Measurements from ENCODE around the gene GPR149. TPM values are rescaled to one million over a fixed set of nuclear protein-coding genes. Genes with fewer than 3 reads are reported as not detected.
"Not testable (repeated sequence)": the region's sequence is repeated elsewhere in the genome, so short reads cannot be mapped to it uniquely, and the experiment has no call there.

The GPR149 gene
- total RNA-seq, 1 experiment from 2014 or later = not detected

DNA sequence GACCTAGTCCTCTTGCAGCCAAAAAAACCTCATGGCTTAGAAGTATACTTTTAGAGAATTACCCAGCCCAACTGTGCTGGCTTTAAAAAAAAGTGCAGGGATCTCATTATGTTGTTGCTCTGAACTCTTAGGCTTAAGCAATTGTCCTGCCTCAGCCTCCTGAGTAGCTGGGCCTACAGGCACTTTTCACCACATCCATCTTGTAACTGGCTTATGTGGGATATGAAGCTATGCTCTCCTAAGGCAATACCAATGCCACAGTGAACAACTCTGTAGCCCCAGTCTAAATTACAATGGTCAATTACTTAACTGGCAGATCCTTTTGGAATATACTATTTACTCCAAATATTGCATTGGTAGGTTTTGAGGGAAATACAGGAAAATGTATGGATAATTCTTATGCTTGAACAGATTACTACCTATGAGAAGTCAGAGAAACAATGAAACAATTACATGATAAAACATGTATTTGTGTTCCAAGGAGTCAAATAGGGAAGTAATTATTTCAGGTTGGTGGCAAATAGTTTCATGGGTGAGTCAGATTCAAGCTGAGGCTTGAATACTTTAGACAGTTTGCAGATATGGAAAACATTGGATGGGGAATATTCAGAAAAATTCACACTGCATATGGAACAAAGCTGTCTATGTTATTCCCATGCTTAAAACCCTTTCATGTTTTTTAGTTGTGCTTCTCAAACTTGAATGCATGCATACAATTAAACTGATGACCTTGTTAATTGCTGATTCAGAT is 34.6 kb upstream of the GPR149 start:
- no peaks in the 10 kb centered on the region for H3K36me3 Mint-ChIP-seq (ENCODE audit: insufficient read depth, unreplicated experiment)
- H3K4me3 Mint-ChIP-seq (ENCODE audit: low read depth, unreplicated experiment) = no peak overlapping the region
- H3K27ac Mint-ChIP-seq (ENCODE audit: unreplicated experiment) = no peak overlapping the region
- no peak for DNase-seq
- H3K27me3 Mint-ChIP-seq (ENCODE audit: unreplicated experiment) = no peaks in the 10 kb centered on the region
- no TSS peak for BruUV-seq (replicated peaks)
- H3K9me3 Mint-ChIP-seq (ENCODE audit: low read depth, unreplicated experiment) = no peaks in the 10 kb centered on the region
- CTCF ChIA-PET = no interaction called here
- intact Hi-C loops (cut with micrococcal nuclease; ENCODE audit: unreplicated experiment) = no loop called here
- no peaks in the 10 kb centered on the region for H3K4me1 Mint-ChIP-seq (ENCODE audit: low read depth, unreplicated experiment)
- TF ChIP-seq, protein P1, sequence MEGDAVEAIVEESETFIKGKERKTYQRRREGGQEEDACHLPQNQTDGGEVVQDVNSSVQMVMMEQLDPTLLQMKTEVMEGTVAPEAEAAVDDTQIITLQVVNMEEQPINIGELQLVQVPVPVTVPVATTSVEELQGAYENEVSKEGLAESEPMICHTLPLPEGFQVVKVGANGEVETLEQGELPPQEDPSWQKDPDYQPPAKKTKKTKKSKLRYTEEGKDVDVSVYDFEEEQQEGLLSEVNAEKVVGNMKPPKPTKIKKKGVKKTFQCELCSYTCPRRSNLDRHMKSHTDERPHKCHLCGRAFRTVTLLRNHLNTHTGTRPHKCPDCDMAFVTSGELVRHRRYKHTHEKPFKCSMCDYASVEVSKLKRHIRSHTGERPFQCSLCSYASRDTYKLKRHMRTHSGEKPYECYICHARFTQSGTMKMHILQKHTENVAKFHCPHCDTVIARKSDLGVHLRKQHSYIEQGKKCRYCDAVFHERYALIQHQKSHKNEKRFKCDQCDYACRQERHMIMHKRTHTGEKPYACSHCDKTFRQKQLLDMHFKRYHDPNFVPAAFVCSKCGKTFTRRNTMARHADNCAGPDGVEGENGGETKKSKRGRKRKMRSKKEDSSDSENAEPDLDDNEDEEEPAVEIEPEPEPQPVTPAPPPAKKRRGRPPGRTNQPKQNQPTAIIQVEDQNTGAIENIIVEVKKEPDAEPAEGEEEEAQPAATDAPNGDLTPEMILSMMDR (IDR thresholded peaks at IDR 0.05; ENCODE audit: unreplicated experiment) = no peak

DNA sequence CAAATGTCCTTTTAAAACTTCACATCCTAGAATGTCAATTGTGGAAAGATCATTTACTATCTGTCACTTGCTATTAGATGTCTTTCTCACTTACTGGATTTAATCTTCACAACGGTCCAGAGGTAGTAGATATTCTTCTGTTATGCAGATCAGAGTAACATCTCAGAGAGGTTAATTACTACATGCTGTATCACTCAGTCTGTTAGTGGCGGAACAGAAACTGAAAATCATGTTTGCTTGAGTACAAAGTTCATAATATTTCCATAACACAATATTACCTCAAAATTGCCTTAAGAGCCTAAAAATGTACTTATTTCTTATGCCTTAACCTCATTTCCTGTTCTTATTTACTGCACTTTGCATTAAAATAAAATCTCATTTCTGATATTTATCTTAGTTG is 28.6 kb upstream of the GPR149 start:
- intact Hi-C loops (cut with micrococcal nuclease; ENCODE audit: unreplicated experiment) = no loop called here
- no peak overlapping the region for H3K4me3 Mint-ChIP-seq (ENCODE audit: low read depth, unreplicated experiment)
- DNase-seq = no peak
- no peak overlapping the region for H3K27ac Mint-ChIP-seq (ENCODE audit: unreplicated experiment)
- no peaks in the 10 kb centered on the region for H3K27me3 Mint-ChIP-seq (ENCODE audit: unreplicated experiment)
- TF ChIP-seq, protein P1 (IDR thresholded peaks at IDR 0.05; ENCODE audit: unreplicated experiment) = no peak
- CTCF ChIA-PET = no interaction called here
- BruUV-seq (replicated peaks) = no TSS peak
- no peaks in the 10 kb centered on the region for H3K9me3 Mint-ChIP-seq (ENCODE audit: low read depth, unreplicated experiment)
- H3K36me3 Mint-ChIP-seq (ENCODE audit: insufficient read depth, unreplicated experiment) = no peaks in the 10 kb centered on the region
- no peaks in the 10 kb centered on the region for H3K4me1 Mint-ChIP-seq (ENCODE audit: low read depth, unreplicated experiment)

DNA sequence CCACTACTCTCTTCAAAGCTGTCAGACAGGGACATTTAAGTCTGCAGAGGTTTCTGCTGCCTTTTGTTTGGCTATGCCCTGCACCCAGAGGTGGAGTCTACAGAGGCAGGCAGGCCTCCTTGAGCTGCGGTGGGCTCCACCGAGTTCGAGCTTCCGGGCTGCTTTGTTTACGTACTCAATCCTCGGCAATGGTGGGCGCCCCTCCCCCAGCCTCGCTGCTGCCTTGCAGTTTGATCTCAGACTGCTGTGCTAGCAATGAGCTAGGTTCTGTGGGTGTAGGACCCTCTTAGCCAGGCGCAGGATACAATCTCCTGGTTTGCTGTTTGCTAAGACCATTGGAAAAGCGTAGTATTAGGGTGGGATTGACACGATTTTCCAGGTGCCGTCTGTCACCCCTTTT is 9.1 kb upstream of the GPR149 start:
- BruUV-seq (replicated peaks); H3K27ac Mint-ChIP-seq (ENCODE audit: unreplicated experiment); H3K4me3 Mint-ChIP-seq (ENCODE audit: low read depth, unreplicated experiment); CTCF ChIA-PET; H3K27me3 Mint-ChIP-seq (ENCODE audit: unreplicated experiment); H3K9me3 Mint-ChIP-seq (ENCODE audit: low read depth, unreplicated experiment); DNase-seq; H3K36me3 Mint-ChIP-seq (ENCODE audit: insufficient read depth, unreplicated experiment); intact Hi-C loops (cut with micrococcal nuclease; ENCODE audit: unreplicated experiment); H3K4me1 Mint-ChIP-seq (ENCODE audit: low read depth, unreplicated experiment): not testable (repeated sequence)

DNA sequence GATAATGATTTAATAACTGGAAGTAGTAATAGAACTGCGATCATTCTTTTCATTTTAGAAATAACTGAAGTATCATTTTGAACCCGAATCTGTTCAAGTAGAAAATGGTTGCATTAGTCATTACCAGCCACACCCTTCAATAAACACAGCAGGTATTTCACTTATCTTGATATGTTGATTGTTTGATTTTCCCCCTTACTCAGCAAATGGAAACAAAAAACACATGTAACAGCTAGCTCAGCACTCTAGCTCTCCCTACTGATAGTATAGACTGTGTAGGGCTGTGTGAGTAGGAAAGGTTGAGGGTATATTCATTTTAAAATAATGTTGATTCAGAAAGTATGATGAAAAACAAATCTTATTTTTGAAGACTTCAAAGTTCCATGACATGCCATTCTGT is 1.1 kb upstream of the GPR149 start:
- CTCF ChIA-PET = interaction anchor here (0.5 kb wide), 1 partner anchor 288 kb away, joined by 4 read pairs; no protein-coding TSS in a partner anchor
- BruUV-seq (replicated peaks) = no TSS peak

More for the DNA sequence above, 1.1 kb upstream of the GPR149 start:
- DNase-seq = no peak
- intact Hi-C loops (cut with micrococcal nuclease; ENCODE audit: unreplicated experiment) = loop anchor here (1.0 kb wide), 1 partner anchor 96 kb away; no protein-coding TSS in a partner anchor
- TF ChIP-seq, protein P1 (IDR thresholded peaks at IDR 0.05; ENCODE audit: unreplicated experiment) = no peak
- H3K4me3 Mint-ChIP-seq (ENCODE audit: low read depth, unreplicated experiment) = no peak overlapping the region
- no peaks in the 10 kb centered on the region for H3K9me3 Mint-ChIP-seq (ENCODE audit: low read depth, unreplicated experiment)
- peaks cover 35% of the 10 kb centered on the region for H3K27me3 Mint-ChIP-seq (ENCODE audit: unreplicated experiment)
- H3K27ac Mint-ChIP-seq (ENCODE audit: unreplicated experiment) = no peak overlapping the region
- H3K4me1 Mint-ChIP-seq (ENCODE audit: low read depth, unreplicated experiment) = peaks cover 35% of the 10 kb centered on the region
- H3K36me3 Mint-ChIP-seq (ENCODE audit: insufficient read depth, unreplicated experiment) = peaks cover 14% of the 10 kb centered on the region
